ENCODE measurements around the gene PDPN.

DNA sequence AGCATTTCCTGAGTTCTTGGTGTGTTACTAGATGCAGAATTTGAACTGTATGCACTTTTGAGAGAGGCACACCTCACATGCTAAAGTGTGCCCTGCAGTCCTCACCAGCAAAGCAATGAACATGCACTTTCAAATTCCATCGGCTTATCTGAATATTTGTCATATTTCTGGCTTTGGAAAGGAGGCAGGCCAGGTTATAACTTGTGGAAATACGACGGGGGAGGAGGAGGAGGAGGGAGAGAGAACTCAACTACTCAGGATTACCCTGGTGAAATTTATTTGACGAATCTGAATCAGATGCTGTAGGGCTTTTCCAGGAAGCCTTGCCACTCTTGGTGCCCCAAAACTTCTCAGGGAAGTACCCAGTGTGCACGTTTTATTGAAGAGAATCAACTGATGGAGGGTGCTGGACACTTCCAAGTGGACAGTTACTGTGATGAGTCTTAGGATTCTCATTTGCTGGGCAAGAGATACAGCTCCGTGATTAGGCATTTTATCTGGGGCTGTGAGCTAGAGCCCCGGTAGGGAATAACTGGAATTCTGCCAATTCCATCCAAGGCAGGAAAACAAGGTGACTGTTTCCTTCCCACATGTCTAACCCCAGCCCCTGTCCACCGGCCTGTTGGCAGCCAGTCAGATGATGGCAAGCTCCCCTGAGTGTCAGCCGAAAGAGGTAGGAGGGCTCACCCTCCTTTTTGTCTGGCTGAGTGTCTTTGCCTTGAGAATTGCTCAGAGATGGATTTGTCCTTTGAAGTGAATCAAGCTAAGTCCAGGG lies 3.8 kb downstream of the PDPN start:
- TF ChIP-seq, protein P1, sequence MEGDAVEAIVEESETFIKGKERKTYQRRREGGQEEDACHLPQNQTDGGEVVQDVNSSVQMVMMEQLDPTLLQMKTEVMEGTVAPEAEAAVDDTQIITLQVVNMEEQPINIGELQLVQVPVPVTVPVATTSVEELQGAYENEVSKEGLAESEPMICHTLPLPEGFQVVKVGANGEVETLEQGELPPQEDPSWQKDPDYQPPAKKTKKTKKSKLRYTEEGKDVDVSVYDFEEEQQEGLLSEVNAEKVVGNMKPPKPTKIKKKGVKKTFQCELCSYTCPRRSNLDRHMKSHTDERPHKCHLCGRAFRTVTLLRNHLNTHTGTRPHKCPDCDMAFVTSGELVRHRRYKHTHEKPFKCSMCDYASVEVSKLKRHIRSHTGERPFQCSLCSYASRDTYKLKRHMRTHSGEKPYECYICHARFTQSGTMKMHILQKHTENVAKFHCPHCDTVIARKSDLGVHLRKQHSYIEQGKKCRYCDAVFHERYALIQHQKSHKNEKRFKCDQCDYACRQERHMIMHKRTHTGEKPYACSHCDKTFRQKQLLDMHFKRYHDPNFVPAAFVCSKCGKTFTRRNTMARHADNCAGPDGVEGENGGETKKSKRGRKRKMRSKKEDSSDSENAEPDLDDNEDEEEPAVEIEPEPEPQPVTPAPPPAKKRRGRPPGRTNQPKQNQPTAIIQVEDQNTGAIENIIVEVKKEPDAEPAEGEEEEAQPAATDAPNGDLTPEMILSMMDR (IDR thresholded peaks at IDR 0.05 in 2 of 3, conservative IDR thresholded peaks at IDR 0.05 in 1 of 3; ENCODE audit: borderline replicate concordance in 1 of 3, insufficient read depth in 1 of 3, low read depth in 2 of 3, low read length in 2 of 3), result no peak
- TF ChIP-seq EZH2 (IDR thresholded peaks at IDR 0.05) (no peak), EZH2phosphoT487 (IDR thresholded peaks at IDR 0.05; ENCODE audit: borderline replicate concordance) (no peak), POLR2A (IDR thresholded peaks at IDR 0.05; ENCODE audit: borderline replicate concordance, extremely low read depth, insufficient read depth, insufficient read length) (no peak), FOSL1 (IDR thresholded peaks at IDR 0.05; ENCODE audit: low read depth) (no peak), SIN3A (IDR thresholded peaks at IDR 0.05; ENCODE audit: low read depth) (no peak), RAD21 (IDR thresholded peaks at IDR 0.05; ENCODE audit: low read depth) (no peak), YY1 (IDR thresholded peaks at IDR 0.05; ENCODE audit: extremely low read depth, insufficient replicate concordance, low read depth, low read length) (no peak), CEBPB (IDR thresholded peaks at IDR 0.05; ENCODE audit: low read depth) (no peak), ZNF274 (IDR thresholded peaks at IDR 0.05; ENCODE audit: low read depth, low read length) (no peak)
- TF ChIP-seq, protein P2, sequence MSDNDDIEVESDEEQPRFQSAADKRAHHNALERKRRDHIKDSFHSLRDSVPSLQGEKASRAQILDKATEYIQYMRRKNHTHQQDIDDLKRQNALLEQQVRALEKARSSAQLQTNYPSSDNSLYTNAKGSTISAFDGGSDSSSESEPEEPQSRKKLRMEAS (IDR thresholded peaks at IDR 0.05), result no peak
- TF ChIP-seq, protein P3, sequence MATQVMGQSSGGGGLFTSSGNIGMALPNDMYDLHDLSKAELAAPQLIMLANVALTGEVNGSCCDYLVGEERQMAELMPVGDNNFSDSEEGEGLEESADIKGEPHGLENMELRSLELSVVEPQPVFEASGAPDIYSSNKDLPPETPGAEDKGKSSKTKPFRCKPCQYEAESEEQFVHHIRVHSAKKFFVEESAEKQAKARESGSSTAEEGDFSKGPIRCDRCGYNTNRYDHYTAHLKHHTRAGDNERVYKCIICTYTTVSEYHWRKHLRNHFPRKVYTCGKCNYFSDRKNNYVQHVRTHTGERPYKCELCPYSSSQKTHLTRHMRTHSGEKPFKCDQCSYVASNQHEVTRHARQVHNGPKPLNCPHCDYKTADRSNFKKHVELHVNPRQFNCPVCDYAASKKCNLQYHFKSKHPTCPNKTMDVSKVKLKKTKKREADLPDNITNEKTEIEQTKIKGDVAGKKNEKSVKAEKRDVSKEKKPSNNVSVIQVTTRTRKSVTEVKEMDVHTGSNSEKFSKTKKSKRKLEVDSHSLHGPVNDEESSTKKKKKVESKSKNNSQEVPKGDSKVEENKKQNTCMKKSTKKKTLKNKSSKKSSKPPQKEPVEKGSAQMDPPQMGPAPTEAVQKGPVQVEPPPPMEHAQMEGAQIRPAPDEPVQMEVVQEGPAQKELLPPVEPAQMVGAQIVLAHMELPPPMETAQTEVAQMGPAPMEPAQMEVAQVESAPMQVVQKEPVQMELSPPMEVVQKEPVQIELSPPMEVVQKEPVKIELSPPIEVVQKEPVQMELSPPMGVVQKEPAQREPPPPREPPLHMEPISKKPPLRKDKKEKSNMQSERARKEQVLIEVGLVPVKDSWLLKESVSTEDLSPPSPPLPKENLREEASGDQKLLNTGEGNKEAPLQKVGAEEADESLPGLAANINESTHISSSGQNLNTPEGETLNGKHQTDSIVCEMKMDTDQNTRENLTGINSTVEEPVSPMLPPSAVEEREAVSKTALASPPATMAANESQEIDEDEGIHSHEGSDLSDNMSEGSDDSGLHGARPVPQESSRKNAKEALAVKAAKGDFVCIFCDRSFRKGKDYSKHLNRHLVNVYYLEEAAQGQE (IDR thresholded peaks at IDR 0.05; ENCODE audit: low read depth), result no peak
- TF ChIP-seq, protein P4, sequence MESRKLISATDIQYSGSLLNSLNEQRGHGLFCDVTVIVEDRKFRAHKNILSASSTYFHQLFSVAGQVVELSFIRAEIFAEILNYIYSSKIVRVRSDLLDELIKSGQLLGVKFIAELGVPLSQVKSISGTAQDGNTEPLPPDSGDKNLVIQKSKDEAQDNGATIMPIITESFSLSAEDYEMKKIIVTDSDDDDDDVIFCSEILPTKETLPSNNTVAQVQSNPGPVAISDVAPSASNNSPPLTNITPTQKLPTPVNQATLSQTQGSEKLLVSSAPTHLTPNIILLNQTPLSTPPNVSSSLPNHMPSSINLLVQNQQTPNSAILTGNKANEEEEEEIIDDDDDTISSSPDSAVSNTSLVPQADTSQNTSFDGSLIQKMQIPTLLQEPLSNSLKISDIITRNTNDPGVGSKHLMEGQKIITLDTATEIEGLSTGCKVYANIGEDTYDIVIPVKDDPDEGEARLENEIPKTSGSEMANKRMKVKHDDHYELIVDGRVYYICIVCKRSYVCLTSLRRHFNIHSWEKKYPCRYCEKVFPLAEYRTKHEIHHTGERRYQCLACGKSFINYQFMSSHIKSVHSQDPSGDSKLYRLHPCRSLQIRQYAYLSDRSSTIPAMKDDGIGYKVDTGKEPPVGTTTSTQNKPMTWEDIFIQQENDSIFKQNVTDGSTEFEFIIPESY (IDR thresholded peaks at IDR 0.05; ENCODE audit: extremely low read depth, insufficient replicate concordance, low read length), result no peak

All from HCT116 (cell line).